ENCODE measurements around the gene CDC26.

Gene CDC26

GRCh38 chr9:113309204-113309813, 33.9 kb upstream of the CDC26 start:
- ATAC-seq (ENCODE audit: low read depth): no peak
- no peaks in the 10 kb centered on the region for H3K4me1 ChIP-seq (ENCODE audit: insufficient read depth, poor library complexity, severe bottlenecking)

GRCh38 chr9:113307396-113307975, 32.1 kb upstream of the CDC26 start:
- no peak overlapping the region for H3K27ac ChIP-seq (ENCODE audit: poor library complexity, severe bottlenecking)
- no peak overlapping the region for H3K4me3 ChIP-seq (ENCODE audit: severe bottlenecking)
- no peak for TF ChIP-seq CTCF (IDR thresholded peaks at IDR 0.05; ENCODE audit: poor library complexity, severe bottlenecking)
- H3K9me3 ChIP-seq (ENCODE audit: severe bottlenecking): no peaks in the 10 kb centered on the region
- no peaks in the 10 kb centered on the region for H3K27me3 ChIP-seq (ENCODE audit: insufficient read depth, poor library complexity, severe bottlenecking)
- no peaks in the 10 kb centered on the region for H3K4me1 ChIP-seq (ENCODE audit: insufficient read depth, poor library complexity, severe bottlenecking)
- ATAC-seq (ENCODE audit: low read depth) (no peak), DNase-seq (ENCODE audit: low spot score) (no peak)
- no peaks in the 10 kb centered on the region for H3K36me3 ChIP-seq (ENCODE audit: low read depth)

More at GRCh38 chr9:113309204-113309813, 33.9 kb upstream of the CDC26 start:
- no peaks in the 10 kb centered on the region for H3K36me3 ChIP-seq (ENCODE audit: low read depth)
- DNase-seq (ENCODE audit: low spot score): no peak
- H3K27ac ChIP-seq (ENCODE audit: poor library complexity, severe bottlenecking): no peak overlapping the region
- peak; percentile 84 for TF ChIP-seq CTCF (IDR thresholded peaks at IDR 0.05; ENCODE audit: poor library complexity, severe bottlenecking)
- H3K27me3 ChIP-seq (ENCODE audit: insufficient read depth, poor library complexity, severe bottlenecking): no peaks in the 10 kb centered on the region
- no peaks in the 10 kb centered on the region for H3K9me3 ChIP-seq (ENCODE audit: severe bottlenecking)
- H3K4me3 ChIP-seq (ENCODE audit: severe bottlenecking): no peak overlapping the region

GRCh38 chr9:113306566-113306965, 31.2 kb upstream of the CDC26 start:
- no peaks in the 10 kb centered on the region for H3K27me3 ChIP-seq (ENCODE audit: insufficient read depth, poor library complexity, severe bottlenecking)

GRCh38 chr9:113302792-113303418, 27.5 kb upstream of the CDC26 start, which contains the start of gene RNF183:
TSS of gene RNF183 (minus strand) at chr9:113303376. CDS start at chr9:113298184, 5,192 bp downstream.
- DNase-seq (ENCODE audit: low spot score) (no peak), ATAC-seq (ENCODE audit: low read depth) (no peak)
- Histone ChIP-seq H3K9me3 (ENCODE audit: severe bottlenecking) (no peaks in the 10 kb centered on the region), H3K4me3 (ENCODE audit: severe bottlenecking) (no peak within 1 kb of the TSS), H3K27ac (ENCODE audit: poor library complexity, severe bottlenecking) (no peak within 1 kb of the TSS), H3K4me1 (ENCODE audit: insufficient read depth, poor library complexity, severe bottlenecking) (no peaks in the 10 kb centered on the region), H3K27me3 (ENCODE audit: insufficient read depth, poor library complexity, severe bottlenecking) (no peaks in the 10 kb centered on the region), H3K36me3 (ENCODE audit: low read depth) (no peaks in the 10 kb centered on the region)
- no peak for TF ChIP-seq CTCF (IDR thresholded peaks at IDR 0.05; ENCODE audit: poor library complexity, severe bottlenecking)

More at GRCh38 chr9:113306566-113306965, 31.2 kb upstream of the CDC26 start:
- no peak overlapping the region for H3K27ac ChIP-seq (ENCODE audit: poor library complexity, severe bottlenecking)
- ATAC-seq (ENCODE audit: low read depth) (no peak), DNase-seq (ENCODE audit: low spot score) (no peak)
- no peaks in the 10 kb centered on the region for H3K4me1 ChIP-seq (ENCODE audit: insufficient read depth, poor library complexity, severe bottlenecking)
- no peaks in the 10 kb centered on the region for H3K36me3 ChIP-seq (ENCODE audit: low read depth)
- no peaks in the 10 kb centered on the region for H3K9me3 ChIP-seq (ENCODE audit: severe bottlenecking)
- no peak for TF ChIP-seq CTCF (IDR thresholded peaks at IDR 0.05; ENCODE audit: poor library complexity, severe bottlenecking)
- no peak overlapping the region for H3K4me3 ChIP-seq (ENCODE audit: severe bottlenecking)
